ENCODE results near the gene TMEM217.

TMEM217 gene

GRCh38 chr6:37243131-37243815, 14.7 kb downstream of the TMEM217 start:
- POLR2A ChIA-PET = interaction anchor here (1.0 to 2.7 kb wide), 4 partner anchors 10 to 72 kb away, joined by 3 to 20 read pairs (median 6); partner anchors contain the start of genes TBC1D22B and TMEM217
- Histone ChIP-seq H3K27ac (ENCODE audit: extremely low read depth, low read depth, low read length) (no peak overlapping the region), H3K9me3 (ENCODE audit: control insufficient read depth, insufficient read depth, low read depth, low read length) (no peaks in the 10 kb centered on the region), H3K4me1 (ENCODE audit: control insufficient read depth, insufficient read depth, low read length) (peaks cover 6% of the 10 kb centered on the region), H3K4me3 (ENCODE audit: low read depth, low read length) (no peak overlapping the region), H3K36me3 (ENCODE audit: control insufficient read depth in 2 of 2, insufficient read depth in 1 of 2, low read length in 2 of 2) (no peaks in the 10 kb centered on the region)
- TF ChIP-seq PRDM10 (tag by site-specific recombination; IDR thresholded peaks at IDR 0.05) (peak; percentile 26; the same call in 1 of the 2 replicates), ZNF639 (tag by site-specific recombination; IDR thresholded peaks at IDR 0.05) (no peak), MYNN (tag by site-specific recombination; IDR thresholded peaks at IDR 0.05; ENCODE audit: borderline replicate concordance) (no peak), ZNF830 (tag by site-specific recombination; IDR thresholded peaks at IDR 0.05; ENCODE audit: low read depth) (no peak), ZNF211 (tag by site-specific recombination; IDR thresholded peaks at IDR 0.05; ENCODE audit: low read depth) (no peak), ZNF223 (tag by site-specific recombination; IDR thresholded peaks at IDR 0.05) (no peak)
- CTCF ChIA-PET = interaction anchor here (1.0 to 1.2 kb wide), 3 partner anchors 19 to 80 kb away, joined by 3 to 4 read pairs (median 4); no protein-coding TSS in a partner anchor

GRCh38 chr6:37242429-37243052, 15.4 kb downstream of the TMEM217 start:
- no peaks in the 10 kb centered on the region for H3K9me3 ChIP-seq (ENCODE audit: control insufficient read depth, insufficient read depth, low read depth, low read length)
- H3K27ac ChIP-seq (ENCODE audit: extremely low read depth, low read depth, low read length) = 0 out of 2 replicates have a peak overlapping the region, but pooled peaks have one; percentile 12
- CTCF ChIA-PET = interaction anchor here (0.6 to 3.6 kb wide), 8 partner anchors 15 to 220 kb away, joined by 3 to 11 read pairs (median 4); partner anchors contain the start of genes TBC1D22B and TMEM217
- POLR2A ChIA-PET = interaction anchor here (1.0 to 2.7 kb wide), 4 partner anchors 10 to 71 kb away, joined by 3 to 20 read pairs (median 6); partner anchors contain the start of genes TBC1D22B and TMEM217
- peak overlapping the region; percentile 3 for H3K4me3 ChIP-seq (ENCODE audit: low read depth, low read length)
- no peaks in the 10 kb centered on the region for H3K36me3 ChIP-seq (ENCODE audit: control insufficient read depth in 2 of 2, insufficient read depth in 1 of 2, low read length in 2 of 2)
- H3K4me1 ChIP-seq (ENCODE audit: control insufficient read depth, insufficient read depth, low read length) = peaks cover 6% of the 10 kb centered on the region
- peak; percentile 71 for TF ChIP-seq PATZ1 (tag by site-specific recombination; IDR thresholded peaks at IDR 0.05)
- no peak for TF ChIP-seq PRDM2 (tag by site-specific recombination; IDR thresholded peaks at IDR 0.05; ENCODE audit: borderline replicate concordance)
- TF ChIP-seq ZNF561 (tag by site-specific recombination; IDR thresholded peaks at IDR 0.05; ENCODE audit: borderline replicate concordance) = no peak
- no peak for TF ChIP-seq HOXD13 (CRISPR knock-in tag; IDR thresholded peaks at IDR 0.05; ENCODE audit: borderline replicate concordance)
- TF ChIP-seq ZNF140 (tag by site-specific recombination; IDR thresholded peaks at IDR 0.05) = no peak
- no peak for TF ChIP-seq PRDM4 (tag by site-specific recombination; IDR thresholded peaks at IDR 0.05)
- TF ChIP-seq ZSCAN23 (tag by site-specific recombination; IDR thresholded peaks at IDR 0.05) = 0 out of 2 replicates have a peak, but pooled peaks have one; percentile 43
- no peak for TF ChIP-seq ZNF664 (tag by site-specific recombination; IDR thresholded peaks at IDR 0.05)
